Astrocyte (in vitro differentiated cells and primary cell): Measurements from ENCODE around the gene GATA6. TPM values are rescaled to one million over a fixed set of nuclear protein-coding genes. Genes with fewer than 3 reads are reported as not detected.

Source experiments
- DNase-seq: peaks from one replicate; pipeline ENCODE4 v3.0.0-alpha.2; 2010; ENCODE audit warnings: low read depth
- FAIRE-seq: peaks from 2 replicates; lab custom pipeline; 2011; peaks lifted over from hg19 to GRCh38; lab: Jason Lieb, UNC
- H2AFZ ChIP-seq: 2 replicates; pipeline ENCODE4 v1.6.0; 2012; ENCODE audit warnings: low read depth, low read length, inconsistent platforms
- H3K27ac ChIP-seq: 2 replicates; pipeline ENCODE4 v1.5.1; 2011; ENCODE audit warnings: low read depth, low read length, inconsistent platforms
- H3K27me3 ChIP-seq: 2 replicates; pipeline ENCODE4 v1.6.0; 2011; ENCODE audit warnings: low read length, inconsistent platforms; ENCODE audit not compliant: insufficient read depth
- H3K36me3 ChIP-seq: 2 replicates; pipeline ENCODE4 v1.5.1; 2011; ENCODE audit warnings: low read length, inconsistent platforms; ENCODE audit not compliant: insufficient read depth
- H3K4me1 ChIP-seq: 2 replicates; pipeline ENCODE4 v1.5.1; 2011; ENCODE audit warnings: low read length, inconsistent platforms; ENCODE audit not compliant: insufficient read depth
- H3K4me2 ChIP-seq: 2 replicates; pipeline ENCODE4 v1.6.0; 2012; ENCODE audit warnings: low read length, inconsistent platforms
- H3K4me3 ChIP-seq: 2 replicates; pipeline ENCODE4 v1.5.1; 2011; ENCODE audit warnings: low read depth, mild to moderate bottlenecking, low read length, inconsistent platforms; ENCODE audit not compliant: insufficient read depth
- H3K79me2 ChIP-seq: 2 replicates; pipeline ENCODE4 v1.6.0; 2012; ENCODE audit warnings: mild to moderate bottlenecking, low read length, inconsistent platforms; ENCODE audit not compliant: insufficient read depth
- H3K9ac ChIP-seq: 2 replicates; pipeline ENCODE4 v1.6.0; 2012; ENCODE audit warnings: mild to moderate bottlenecking, low read length, inconsistent platforms
- H3K9me3 ChIP-seq: 2 replicates; pipeline ENCODE4 v1.5.1; 2012; ENCODE audit warnings: low read depth, mild to moderate bottlenecking, low read length, inconsistent platforms; ENCODE audit not compliant: insufficient read depth
- H4K20me1 ChIP-seq: 2 replicates; pipeline ENCODE4 v1.6.0; 2012; ENCODE audit warnings: low read length, inconsistent platforms; ENCODE audit not compliant: insufficient read depth
- H3K27ac Mint-ChIP-seq: one replicate; pipeline ENCODE4 v1.8.0; 2021; ENCODE audit warnings: mild to moderate bottlenecking, mixed read lengths; ENCODE audit not compliant: unreplicated experiment
- H3K27me3 Mint-ChIP-seq: one replicate; pipeline ENCODE4 v1.8.0; 2021; ENCODE audit warnings: low read depth, mixed read lengths; ENCODE audit not compliant: unreplicated experiment
- H3K36me3 Mint-ChIP-seq: one replicate; pipeline ENCODE4 v1.8.0; 2021; ENCODE audit warnings: low read depth, mixed read lengths; ENCODE audit not compliant: unreplicated experiment
- H3K4me1 Mint-ChIP-seq: one replicate; pipeline ENCODE4 v1.8.0; 2021; ENCODE audit warnings: low read depth, mixed read lengths; ENCODE audit not compliant: unreplicated experiment
- H3K4me3 Mint-ChIP-seq: one replicate; pipeline ENCODE4 v1.8.0; 2021; ENCODE audit warnings: mild to moderate bottlenecking, moderate library complexity, mixed read lengths; ENCODE audit not compliant: unreplicated experiment
- H3K9me3 Mint-ChIP-seq: one replicate; pipeline ENCODE4 v1.8.0; 2021; ENCODE audit warnings: mild to moderate bottlenecking, mixed read lengths; ENCODE audit not compliant: unreplicated experiment
- CTCF ChIP-seq: IDR thresholded peaks from 2 replicates; pipeline ENCODE4 v1.5.1; 2011; ENCODE audit warnings: low read depth, mild to moderate bottlenecking, inconsistent platforms, low read length, moderate library complexity; ENCODE audit not compliant: insufficient read depth
- EZH2 ChIP-seq: IDR thresholded peaks from 2 replicates; pipeline ENCODE4 v1.6.1; 2012; ENCODE audit warnings: mild to moderate bottlenecking, low read length, inconsistent platforms; ENCODE audit not compliant: insufficient read depth
- total RNA-seq: library from RNA; stranded (reverse); gene quantifications from 2 replicates; pipeline ENCODE4 v1.2.1, GENCODE V29; 2021

The GATA6 gene
- total RNA-seq, 1 donor from 2014 or later, result 9.4 TPM

DNA sequence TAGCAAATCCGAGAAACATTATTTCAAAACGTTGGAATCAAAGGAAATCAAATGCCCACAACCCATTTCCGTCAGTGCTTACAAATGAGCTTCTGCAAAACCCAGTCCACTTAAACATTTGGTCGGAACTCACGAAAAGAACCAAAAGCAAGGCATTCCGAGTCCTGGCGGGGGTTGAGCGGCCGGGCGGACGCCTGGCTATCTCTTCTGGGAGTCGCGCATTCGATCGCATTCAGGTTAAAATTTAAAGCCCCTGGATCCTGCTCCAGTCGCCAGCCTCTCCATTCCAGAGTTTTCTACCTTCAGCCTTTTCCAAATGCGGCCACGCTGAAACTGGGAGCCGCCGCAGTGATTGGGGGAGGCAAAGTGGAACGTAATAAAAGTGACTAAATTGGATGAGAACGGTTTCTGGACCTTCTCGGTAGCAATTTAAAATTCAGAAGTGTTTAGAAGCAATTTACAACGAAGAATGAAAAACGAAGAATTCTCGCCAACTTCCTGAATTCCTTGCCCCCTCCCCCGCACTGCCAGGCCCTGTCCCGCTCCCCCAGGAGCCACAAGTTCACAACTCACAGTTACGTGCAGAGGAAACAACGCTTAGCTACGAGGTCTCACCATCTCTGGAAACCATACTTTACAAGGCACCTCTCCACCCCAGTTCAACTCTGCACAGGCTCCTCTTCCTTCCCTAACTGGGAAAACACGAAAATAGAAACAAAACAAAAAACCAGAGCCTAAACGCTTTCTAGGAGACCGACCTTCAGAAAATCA lies 1.7 kb upstream of the GATA6 start:
- Histone ChIP-seq H3K79me2 (peaks cover 30% of the 10 kb centered on the region), H3K27ac (no peak overlapping the region), H3K9me3 (no peaks in the 10 kb centered on the region), H3K4me3 (no peak overlapping the region), H3K4me1 (peaks cover 13% of the 10 kb centered on the region), H4K20me1 (peaks cover 43% of the 10 kb centered on the region), H3K9ac (no peak overlapping the region), H3K36me3 (peaks cover 3% of the 10 kb centered on the region), H2AFZ (no peak overlapping the region), H3K27me3 (peaks cover 62% of the 10 kb centered on the region), H3K4me2 (peak overlapping the region; percentile 93)
- Mint-ChIP-seq H3K4me1 (peaks cover 6% of the 10 kb centered on the region), H3K4me3 (peak overlapping the region; percentile 86), H3K27me3 (peaks cover 51% of the 10 kb centered on the region), H3K9me3 (peaks cover 4% of the 10 kb centered on the region), H3K27ac (peak overlapping the region; percentile 62), H3K36me3 (peaks cover 5% of the 10 kb centered on the region)
- DNase-seq (no peak), FAIRE-seq (no peak)
- TF ChIP-seq CTCF (no peak), EZH2 (no peak)

GRCh38 chr18:22168360-22168921 lies 948 bp upstream of the GATA6 start:
- Histone ChIP-seq H3K79me2 (peaks cover 38% of the 10 kb centered on the region), H3K4me3 (peak overlapping the region; percentile 85), H3K4me2 (peak overlapping the region; percentile 93), H3K36me3 (peaks cover 7% of the 10 kb centered on the region), H3K4me1 (peaks cover 21% of the 10 kb centered on the region), H3K9me3 (no peaks in the 10 kb centered on the region), H3K27ac (no peak overlapping the region), H3K9ac (peak overlapping the region; percentile 25), H2AFZ (no peak overlapping the region), H3K27me3 (peaks cover 61% of the 10 kb centered on the region), H4K20me1 (peaks cover 51% of the 10 kb centered on the region)
- peak overlapping the region; percentile 87 for H3K27ac Mint-ChIP-seq
- FAIRE-seq (no peak), DNase-seq (no peak)
- H3K27me3 Mint-ChIP-seq, result peaks cover 51% of the 10 kb centered on the region
- peaks cover 6% of the 10 kb centered on the region for H3K4me1 Mint-ChIP-seq
- H3K9me3 Mint-ChIP-seq, result peaks cover 12% of the 10 kb centered on the region
- TF ChIP-seq CTCF (no peak), EZH2 (peak; percentile 68)
- peak overlapping the region; percentile 86 for H3K4me3 Mint-ChIP-seq
- H3K36me3 Mint-ChIP-seq, result peaks cover 12% of the 10 kb centered on the region
